HFF-Myc (cell line): ENCODE data around the gene UPK3A.
"Not testable (repeated sequence)": the region's sequence is repeated elsewhere in the genome, so short reads cannot be mapped to it uniquely, and the experiment has no call there.

Experiments used
- DNase-seq: peaks from one replicate; pipeline ENCODE4 v3.0.0-alpha.2; 2011; ENCODE audit warnings: low read depth; ENCODE audit errors: extremely low read depth
- H3K4me3 ChIP-seq: replicated peaks from 2 replicates; pipeline ENCODE4 v1.5.1; 2011; ENCODE audit warnings: low read depth, mild to moderate bottlenecking, control low read depth, low read length
- CTCF ChIP-seq: IDR thresholded peaks from 2 replicates; pipeline ENCODE4 v1.5.1; 2012; ENCODE audit warnings: mild to moderate bottlenecking, low read depth, low read length, control low read depth; ENCODE audit errors: missing control alignments

UPK3A gene

GRCh38 chr22:45322873-45323525, 38.2 kb downstream of the UPK3A start:
- H3K4me3 ChIP-seq = no peak overlapping the region
- TF ChIP-seq CTCF = no peak
- DNase-seq = no peak

GRCh38 chr22:45323695-45324094, 38.9 kb downstream of the UPK3A start:
- no peak for DNase-seq
- TF ChIP-seq CTCF = no peak
- no peak overlapping the region for H3K4me3 ChIP-seq

- H3K4me3 ChIP-seq = no peak overlapping the region
- DNase-seq = no peak
- TF ChIP-seq CTCF = no peak
These were observed 39.6 kb downstream of the UPK3A start for GRCh38 chr22:45324311-45324711.

GRCh38 chr22:45328261-45328660, 43.5 kb downstream of the UPK3A start:
- not testable (repeated sequence) for H3K4me3 ChIP-seq, DNase-seq

GRCh38 chr22:45328822-45329529, 44.2 kb downstream of the UPK3A start:
- DNase-seq = no peak
- H3K4me3 ChIP-seq = no peak overlapping the region
- TF ChIP-seq CTCF = no peak

- TF ChIP-seq CTCF = no peak
- H3K4me3 ChIP-seq = no peak overlapping the region
- DNase-seq = no peak
These were observed 44.8 kb downstream of the UPK3A start for GRCh38 chr22:45329530-45329936.

GRCh38 chr22:45330548-45330947, 45.8 kb downstream of the UPK3A start:
- no peak for TF ChIP-seq CTCF

More at GRCh38 chr22:45330548-45330947, 45.8 kb downstream of the UPK3A start:
- no peak overlapping the region for H3K4me3 ChIP-seq
- DNase-seq = no peak
